Lower lobe of right lung (tissue), 2 donors: ENCODE results near the gene CLDN8. TPM values are rescaled to one million over a fixed set of nuclear protein-coding genes. Genes with fewer than 3 reads are reported as not detected.

Source experiments
- ATAC-seq, 2 donors: fragments of 200-7000 bp; cut with Tn5 transposase; one replicate each; pipeline ENCODE4 v1.9.1; 2020 to 2022; ENCODE audit warnings: mild to moderate bottlenecking in 2 of 2, moderate library complexity in 2 of 2
- DNase-seq: peaks from one replicate; pipeline ENCODE4 v3.0.0-alpha.2; 2020
- H3K27ac ChIP-seq: fragments of 200-600 bp; one replicate; pipeline ENCODE4 v1.8.0; 2022
- H3K27me3 ChIP-seq: fragments of 200-600 bp; one replicate; pipeline ENCODE4 v1.8.0; 2022; ENCODE audit warnings: low read depth
- H3K36me3 ChIP-seq: fragments of 200-600 bp; one replicate; pipeline ENCODE4 v1.8.0; 2022; ENCODE audit warnings: mild to moderate bottlenecking
- H3K4me1 ChIP-seq: fragments of 200-600 bp; one replicate; pipeline ENCODE4 v1.8.0; 2022
- H3K4me3 ChIP-seq: fragments of 200-600 bp; one replicate; pipeline ENCODE4 v1.8.0; 2022; ENCODE audit warnings: mild to moderate bottlenecking
- H3K9me3 ChIP-seq: fragments of 200-600 bp; one replicate; pipeline ENCODE4 v1.8.0; 2022
- intact Hi-C: fragments of 100-400 bp; cut with DNase I; formaldehyde crosslinking; loops from one replicate; pipeline ENCODE4 v1.11.0; 2022
- total RNA-seq: library from RNA; stranded (reverse); fragmentation: NEBNext Ultra II Directional; extraction: Animal tissue kit (Norgen Biotek cat#: 25700); gene quantifications from one replicate; pipeline ENCODE4 v1.2.1, GENCODE V29; 2021
- TF ChIP-seq, protein P1 (sequence below): fragments of 200-600 bp; IDR thresholded peaks from one replicate; pipeline ENCODE4 v1.8.0; 2022; ENCODE audit warnings: antibody characterized with exemption, mild to moderate bottlenecking
- donor health status: DM: no; HTN: yes; CAD: no; lungs with severe emphysema.

CLDN8 gene
- total RNA-seq, 1 donor from 2014 or later: 2.9 TPM

DNA sequence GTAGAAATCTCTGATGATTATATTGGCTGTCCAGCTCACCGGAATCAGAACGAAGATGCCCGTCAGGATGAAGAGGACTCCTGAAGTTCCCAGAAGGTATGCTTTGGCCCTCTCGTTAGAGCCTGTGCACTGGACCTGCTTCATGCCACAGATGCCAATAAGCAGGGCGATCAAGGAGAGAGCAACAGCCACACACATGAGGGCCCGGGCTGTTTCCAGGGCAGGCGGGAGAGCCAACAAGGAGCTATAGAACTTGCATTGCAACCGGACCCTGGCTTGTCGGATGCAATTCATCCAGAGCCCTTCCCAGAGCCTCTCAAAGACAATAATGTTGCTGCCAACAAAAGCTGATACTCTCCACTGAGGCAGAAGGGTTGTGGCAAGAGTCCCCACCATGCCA lies 49.7 kb downstream of the CLDN8 start:
- no peaks in the 10 kb centered on the region for H3K4me1 ChIP-seq
- DNase-seq (no peak), ATAC-seq (no peak)
- intact Hi-C loops: no loop called here
- no peaks in the 10 kb centered on the region for H3K9me3 ChIP-seq
- H3K27me3 ChIP-seq: no peaks in the 10 kb centered on the region
- TF ChIP-seq, protein P1, sequence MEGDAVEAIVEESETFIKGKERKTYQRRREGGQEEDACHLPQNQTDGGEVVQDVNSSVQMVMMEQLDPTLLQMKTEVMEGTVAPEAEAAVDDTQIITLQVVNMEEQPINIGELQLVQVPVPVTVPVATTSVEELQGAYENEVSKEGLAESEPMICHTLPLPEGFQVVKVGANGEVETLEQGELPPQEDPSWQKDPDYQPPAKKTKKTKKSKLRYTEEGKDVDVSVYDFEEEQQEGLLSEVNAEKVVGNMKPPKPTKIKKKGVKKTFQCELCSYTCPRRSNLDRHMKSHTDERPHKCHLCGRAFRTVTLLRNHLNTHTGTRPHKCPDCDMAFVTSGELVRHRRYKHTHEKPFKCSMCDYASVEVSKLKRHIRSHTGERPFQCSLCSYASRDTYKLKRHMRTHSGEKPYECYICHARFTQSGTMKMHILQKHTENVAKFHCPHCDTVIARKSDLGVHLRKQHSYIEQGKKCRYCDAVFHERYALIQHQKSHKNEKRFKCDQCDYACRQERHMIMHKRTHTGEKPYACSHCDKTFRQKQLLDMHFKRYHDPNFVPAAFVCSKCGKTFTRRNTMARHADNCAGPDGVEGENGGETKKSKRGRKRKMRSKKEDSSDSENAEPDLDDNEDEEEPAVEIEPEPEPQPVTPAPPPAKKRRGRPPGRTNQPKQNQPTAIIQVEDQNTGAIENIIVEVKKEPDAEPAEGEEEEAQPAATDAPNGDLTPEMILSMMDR: no peak
- H3K36me3 ChIP-seq: no peaks in the 10 kb centered on the region
- H3K27ac ChIP-seq: no peak overlapping the region
- no peak overlapping the region for H3K4me3 ChIP-seq

DNA sequence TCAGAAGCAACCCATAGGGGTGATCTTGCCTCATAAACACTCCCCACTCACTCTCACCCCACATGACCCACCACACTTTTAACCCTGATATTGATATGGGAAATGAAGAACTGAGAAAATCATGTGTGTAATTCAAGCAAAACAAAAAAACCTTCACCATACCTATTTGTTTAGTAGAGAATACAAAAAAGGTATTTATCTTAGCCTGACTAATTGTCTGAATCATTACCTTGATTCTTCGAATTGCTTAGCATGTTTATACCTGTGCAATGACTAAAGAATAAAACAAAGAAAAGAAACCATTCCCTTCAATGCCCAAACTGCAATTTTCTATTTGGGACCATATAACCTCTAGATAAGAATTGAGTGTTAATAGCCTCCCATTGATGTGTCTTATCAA lies 51.1 kb downstream of the CLDN8 start:
- Histone ChIP-seq H3K27me3 (no peaks in the 10 kb centered on the region), H3K9me3 (no peaks in the 10 kb centered on the region), H3K4me1 (no peaks in the 10 kb centered on the region), H3K4me3 (no peak overlapping the region), H3K27ac (no peak overlapping the region), H3K36me3 (no peaks in the 10 kb centered on the region)
- intact Hi-C loops: no loop called here
- ATAC-seq (no peak), DNase-seq (no peak)
- TF ChIP-seq, protein P1: no peak

Other genes starting within 250 kb of the CLDN8 start
- not detected for gene CLDN17, start 49.3 kb downstream of the CLDN8 start, total RNA-seq
- not detected for gene KRTAP24-1, start 66.9 kb upstream of the CLDN8 start, total RNA-seq
- gene KRTAP25-1, start 73.4 kb upstream of the CLDN8 start, total RNA-seq: not detected
- not detected for gene KRTAP26-1, start 104.2 kb upstream of the CLDN8 start, total RNA-seq
- not detected for gene KRTAP27-1, start 121.6 kb upstream of the CLDN8 start, total RNA-seq
- gene KRTAP23-1, start 132.5 kb upstream of the CLDN8 start, total RNA-seq: not detected
- not detected for gene KRTAP13-2, start 156.2 kb upstream of the CLDN8 start, total RNA-seq
- not detected for gene KRTAP13-1, start 179.9 kb upstream of the CLDN8 start, total RNA-seq
- not detected for gene KRTAP13-3, start 209.8 kb upstream of the CLDN8 start, total RNA-seq
- gene KRTAP13-4, start 214.1 kb upstream of the CLDN8 start, total RNA-seq: not detected
- not detected for gene KRTAP15-1, start 224.2 kb upstream of the CLDN8 start, total RNA-seq